SH-SY5Y (cell line): ENCODE data around the gene DYNLL2.

Experiments
- GATA2 ChIP-seq: IDR thresholded peaks from 2 replicates; pipeline ENCODE4 v1.6.1; 2011; ENCODE audit warnings: mild to moderate bottlenecking, low read depth, low read length
- GATA3 ChIP-seq: IDR thresholded peaks from 2 replicates; pipeline ENCODE4 v1.6.1; 2011; ENCODE audit warnings: low read depth, mild to moderate bottlenecking, low read length, moderate library complexity

GRCh38 chr17:58061672-58062071 is 21.5 kb upstream of the DYNLL2 start:
- TF ChIP-seq GATA2 (no peak), GATA3 (no peak)
